ENCODE data around the gene MRPL54.

DNA sequence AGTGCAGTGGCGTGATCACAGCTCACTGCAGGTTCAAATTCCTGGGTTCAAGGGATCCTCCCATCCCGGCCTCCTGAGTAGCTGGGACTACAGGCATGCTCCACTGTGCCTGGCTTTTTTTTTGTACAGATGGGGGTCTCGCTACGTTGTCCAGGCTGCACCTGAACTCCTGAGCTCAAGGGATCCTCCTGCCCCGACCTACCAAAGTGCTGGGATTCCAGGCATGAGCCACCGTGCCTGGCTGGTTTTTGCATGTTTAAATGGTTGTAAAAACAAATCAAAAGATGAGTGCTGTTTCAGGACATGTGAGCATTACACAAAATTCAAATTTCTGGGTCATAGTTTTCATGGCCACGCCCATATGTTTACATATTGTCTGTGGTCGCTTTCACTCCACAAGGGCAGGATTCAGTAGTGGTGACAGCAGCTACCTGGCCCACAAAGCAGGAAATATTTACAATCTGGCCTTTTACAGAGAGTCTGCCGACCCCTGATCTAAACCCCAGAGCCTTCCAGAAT lies 18.4 kb downstream of the MRPL54 start:
- TF ChIP-seq EP300 (IDR thresholded peaks at IDR 0.05): no peak
- TF ChIP-seq, protein P1, sequence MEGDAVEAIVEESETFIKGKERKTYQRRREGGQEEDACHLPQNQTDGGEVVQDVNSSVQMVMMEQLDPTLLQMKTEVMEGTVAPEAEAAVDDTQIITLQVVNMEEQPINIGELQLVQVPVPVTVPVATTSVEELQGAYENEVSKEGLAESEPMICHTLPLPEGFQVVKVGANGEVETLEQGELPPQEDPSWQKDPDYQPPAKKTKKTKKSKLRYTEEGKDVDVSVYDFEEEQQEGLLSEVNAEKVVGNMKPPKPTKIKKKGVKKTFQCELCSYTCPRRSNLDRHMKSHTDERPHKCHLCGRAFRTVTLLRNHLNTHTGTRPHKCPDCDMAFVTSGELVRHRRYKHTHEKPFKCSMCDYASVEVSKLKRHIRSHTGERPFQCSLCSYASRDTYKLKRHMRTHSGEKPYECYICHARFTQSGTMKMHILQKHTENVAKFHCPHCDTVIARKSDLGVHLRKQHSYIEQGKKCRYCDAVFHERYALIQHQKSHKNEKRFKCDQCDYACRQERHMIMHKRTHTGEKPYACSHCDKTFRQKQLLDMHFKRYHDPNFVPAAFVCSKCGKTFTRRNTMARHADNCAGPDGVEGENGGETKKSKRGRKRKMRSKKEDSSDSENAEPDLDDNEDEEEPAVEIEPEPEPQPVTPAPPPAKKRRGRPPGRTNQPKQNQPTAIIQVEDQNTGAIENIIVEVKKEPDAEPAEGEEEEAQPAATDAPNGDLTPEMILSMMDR (IDR thresholded peaks at IDR 0.05): no peak
- no peak for TF ChIP-seq POLR2A (IDR thresholded peaks at IDR 0.05)

Measured in gastroesophageal sphincter (tissue), 3 donors.